Esophagus squamous epithelium (tissue), 5 donors: ENCODE results near the gene CYP4F8. TPM values are rescaled to one million over a fixed set of nuclear protein-coding genes. Genes with fewer than 3 reads are reported as not detected.

Source experiments
- DNase-seq: peaks from one replicate; lab custom pipeline; 2025; lab: John Stamatoyannopoulos, UW
- H3K27ac ChIP-seq, 4 donors: fragments of 200-600 bp; sonication (generic); one replicate each; pipeline ENCODE4 v1.5.1; 2016 to 2019; ENCODE audit warnings: mild to moderate bottlenecking in 1 of 4
- H3K27me3 ChIP-seq, 4 donors: fragments of 200-600 bp; sonication (generic); 1 replicate in 3 of 4; 2 replicates in 1 of 4; pipeline versions ENCODE4 v1.5.1 to v1.6.0; 2017 to 2021; ENCODE audit warnings: antibody characterized with exemption in 1 of 4
- H3K36me3 ChIP-seq, 3 donors: fragments of 200-600 bp; sonication (generic); one replicate each; pipeline ENCODE4 v1.5.1; 2016 to 2019
- H3K4me1 ChIP-seq, 3 donors: fragments of 200-600 bp; sonication (generic); one replicate each; pipeline ENCODE4 v1.5.1; 2017 to 2019
- H3K4me3 ChIP-seq, 4 donors: fragments of 200-600 bp; sonication (generic); 1 replicate in 3 of 4; 2 replicates in 1 of 4; pipeline ENCODE4 v1.5.1; 2016 to 2019; ENCODE audit warnings: mild to moderate bottlenecking in 2 of 4, moderate library complexity in 1 of 4
- H3K9me3 ChIP-seq, 3 donors: fragments of 200-600 bp; sonication (generic); one replicate each; pipeline ENCODE4 v1.5.1; 2016 to 2019
- CTCF ChIP-seq, 6 experiments: fragments of 450-650 bp in 4 of 6; fragments of 200-600 bp in 2 of 6; sonication (generic) in 2 of 6; IDR thresholded peaks; one replicate each; pipeline ENCODE4 v1.5.1; 2016 to 2019; ENCODE audit warnings: antibody characterized with exemption in 6 of 6, mild to moderate bottlenecking in 4 of 6, moderate library complexity in 4 of 6
- POLR2A ChIP-seq, 4 donors: fragments of 450-650 bp; IDR thresholded peaks; one replicate each; pipeline ENCODE4 v1.6.1; 2017; ENCODE audit warnings: antibody characterized with exemption in 4 of 4, mild to moderate bottlenecking in 4 of 4, moderate library complexity in 3 of 4
- WGBS, 2 donors: methylation state at CpG; one replicate each; pipeline ENCODE4 v1.1.5; 2018; 5-methylcytosine and 5-hydroxymethylcytosine counted together
- intact Hi-C: fragments of 100-400 bp; cut with DNase I; formaldehyde crosslinking; loops from one replicate; pipeline ENCODE4 v1.15.0; 2022
- total RNA-seq, 4 donors: library from RNA; depleted of rRNA; stranded (reverse); fragments of >200 nt; gene quantifications; one replicate each; pipeline ENCODE4 v1.1.0, GENCODE V29; 2016
- donor health status: DM: yes; HTN: yes; CAD: no.

The CYP4F8 gene
- total RNA-seq, 4 donors from 2014 or later = not detected

- 36 to 47% methylated on average over 2 to 3 of the region's 3 CpGs for whole genome bisulfite sequencing, 2 donors
These were observed 54.4 kb downstream of the CYP4F8 start for GRCh38 chr19:15669440-15669839.

GRCh38 chr19:15669891-15670290 is 54.9 kb downstream of the CYP4F8 start:
- no peak for TF ChIP-seq CTCF (IDR thresholded peaks at IDR 0.05)
- TF ChIP-seq POLR2A (IDR thresholded peaks at IDR 0.05) = no peak
- no peak for DNase-seq
- H3K27ac ChIP-seq = peak overlapping the region in 1 of 4 donors; percentile 31
- no peaks in the 10 kb centered on the region for H3K9me3 ChIP-seq
- H3K36me3 ChIP-seq = no peaks in the 10 kb centered on the region
- H3K4me1 ChIP-seq = peaks cover 0 to 57% (median 16%) of the 10 kb centered on the region in 3 donors
- peaks cover 0 to 6% (median 0%) of the 10 kb centered on the region in 4 donors for H3K27me3 ChIP-seq
- no peak overlapping the region for H3K4me3 ChIP-seq
- 23 to 48% methylated on average over 3 to 4 of the region's 4 CpGs for WGBS, 2 donors
- intact Hi-C loops = no loop called here

More at GRCh38 chr19:15669440-15669839, 54.4 kb downstream of the CYP4F8 start:
- Histone ChIP-seq H3K4me1 (peaks cover 0 to 52% (median 16%) of the 10 kb centered on the region in 3 donors), H3K4me3 (no peak overlapping the region), H3K36me3 (no peaks in the 10 kb centered on the region), H3K27ac (peak overlapping the region in 1 of 4 donors; percentile 31), H3K9me3 (no peaks in the 10 kb centered on the region), H3K27me3 (peaks cover 0 to 6% (median 0%) of the 10 kb centered on the region in 4 donors)
- intact Hi-C loops = no loop called here
- no peak for DNase-seq
- TF ChIP-seq POLR2A (IDR thresholded peaks at IDR 0.05) = no peak
- TF ChIP-seq CTCF (IDR thresholded peaks at IDR 0.05) = no peak

- intact Hi-C loops = no loop called here
- no peak for DNase-seq
- TF ChIP-seq CTCF (IDR thresholded peaks at IDR 0.05) (no peak), POLR2A (IDR thresholded peaks at IDR 0.05) (no peak)
- Histone ChIP-seq H3K27me3 (peaks cover 0 to 6% (median 0%) of the 10 kb centered on the region in 4 donors), H3K4me1 (peaks cover 0 to 57% (median 16%) of the 10 kb centered on the region in 3 donors), H3K9me3 (no peaks in the 10 kb centered on the region), H3K4me3 (no peak overlapping the region), H3K27ac (peak overlapping the region in 3 of 4 donors; percentile 34 to 88 (median 84)), H3K36me3 (no peaks in the 10 kb centered on the region)
- WGBS, 2 donors = 60 to 63% methylated on average over 4 to 5 of the region's 5 CpGs
These were observed 56.3 kb downstream of the CYP4F8 start for GRCh38 chr19:15671237-15671821.

- Histone ChIP-seq H3K36me3 (no peaks in the 10 kb centered on the region), H3K27ac (peak overlapping the region; percentile 81 to 91 (median 86)), H3K4me3 (peak overlapping the region in 1 of 4 donors; percentile 59), H3K9me3 (no peaks in the 10 kb centered on the region), H3K27me3 (peaks cover 0 to 6% (median 0%) of the 10 kb centered on the region in 4 donors), H3K4me1 (peaks cover 0 to 50% (median 16%) of the 10 kb centered on the region in 3 donors)
- no peak for DNase-seq
- intact Hi-C loops = no loop called here
- TF ChIP-seq CTCF (IDR thresholded peaks at IDR 0.05) (no peak), POLR2A (IDR thresholded peaks at IDR 0.05) (no peak)
- 37 to 49% methylated on average over 10 of the region's 10 CpGs for WGBS, 2 donors
These were observed 57.0 kb downstream of the CYP4F8 start for GRCh38 chr19:15671891-15672579.
